HepG2 (cell line): ENCODE results near the gene OR2V2. TPM values are rescaled to one million over a fixed set of nuclear protein-coding genes. Genes with fewer than 3 reads are reported as not detected.
A peak's percentile ranks its signal among the peaks of the same experiment; 100 is the strongest.

Source experiments
- ATF7-NPFF ChIP-seq: sonication (generic); formaldehyde crosslinking; IDR thresholded peaks from 2 replicates; pipeline ENCODE4 v1.8.1; 2023; ENCODE audit warnings: mild to moderate bottlenecking, low read depth, missing genetic modification reagents, moderate library complexity
- CBX1 ChIP-seq: IDR thresholded peaks from one replicate; pipeline ENCODE4 v1.6.1; 2016; ENCODE audit warnings: antibody characterized with exemption, low read depth
- CREM ChIP-seq, 2 experiments: sonication (generic) in 1 of 2; formaldehyde crosslinking in 1 of 2; IDR thresholded peaks; 2 replicates each; pipeline versions ENCODE4 v1.4.0 to v1.6.1; 2016 to 2020; ENCODE audit warnings: antibody characterized with exemption in 1 of 2, mild to moderate bottlenecking in 1 of 2, missing genetic modification reagents in 1 of 2
- GATA4 ChIP-seq: sonication (generic); IDR thresholded peaks from 2 replicates; pipeline ENCODE4 v1.6.1; 2016; ENCODE audit warnings: antibody characterized with exemption, low read depth, borderline replicate concordance
- HMG20A ChIP-seq: IDR thresholded peaks from 2 replicates; pipeline ENCODE4 v1.6.1; 2016; ENCODE audit warnings: borderline replicate concordance
- HNRNPL ChIP-seq: fragments of 200-400 bp; formaldehyde crosslinking; IDR thresholded peaks from 2 replicates; pipeline ENCODE4 v1.6.1; 2017; ENCODE audit warnings: mild to moderate bottlenecking, low read depth, low read length
- JARID2 ChIP-seq: sonication (generic); formaldehyde crosslinking; IDR thresholded peaks from 2 replicates; pipeline ENCODE4 v1.8.1; 2023; ENCODE audit warnings: missing genetic modification reagents, inconsistent platforms; ENCODE audit not compliant: insufficient replicate concordance
- MBD4 ChIP-seq: IDR thresholded peaks from 2 replicates; pipeline ENCODE4 v1.6.1; 2012; ENCODE audit warnings: low read length, inconsistent platforms, borderline replicate concordance
- MLX ChIP-seq: IDR thresholded peaks from 2 replicates; pipeline ENCODE4 v1.6.1; 2016
- NFIB ChIP-seq: sonication (generic); formaldehyde crosslinking; IDR thresholded peaks from 2 replicates; pipeline ENCODE4 v1.9.0; 2021; ENCODE audit warnings: missing genetic modification reagents, mild to moderate bottlenecking, borderline replicate concordance
- NR1H2 ChIP-seq: sonication (generic); formaldehyde crosslinking; IDR thresholded peaks from 2 replicates; pipeline ENCODE4 v1.8.1; 2022; ENCODE audit warnings: low read depth, missing genetic modification reagents, borderline replicate concordance
- PBX3 ChIP-seq: sonication (generic); formaldehyde crosslinking; IDR thresholded peaks from 2 replicates; pipeline ENCODE4 v1.8.1; 2023; ENCODE audit warnings: missing genetic modification reagents, inconsistent platforms, borderline replicate concordance
- POLR2AphosphoS5 ChIP-seq: IDR thresholded peaks from 2 replicates; pipeline ENCODE4 v1.6.1; 2012; ENCODE audit warnings: low read depth, low read length
- SKI ChIP-seq: fragments of 450-650 bp; IDR thresholded peaks from one replicate; pipeline ENCODE4 v1.6.1; 2018; ENCODE audit warnings: mild to moderate bottlenecking; ENCODE audit not compliant: partially characterized antibody
- SRSF9 ChIP-seq: fragments of 200-400 bp; formaldehyde crosslinking; IDR thresholded peaks from 2 replicates; pipeline ENCODE4 v1.6.1; 2018; ENCODE audit warnings: borderline replicate concordance, mild to moderate bottlenecking, low read depth, low read length; ENCODE audit not compliant: insufficient read depth, poor library complexity, severe bottlenecking
- TBX3 ChIP-seq: fragments of 450-650 bp; IDR thresholded peaks from 2 replicates; pipeline ENCODE4 v1.6.1; 2017; ENCODE audit warnings: antibody characterized with exemption, mild to moderate bottlenecking, inconsistent platforms, borderline replicate concordance
- YEATS2 ChIP-seq: sonication (generic); formaldehyde crosslinking; IDR thresholded peaks from 2 replicates; pipeline ENCODE4 v1.4.0; 2020; ENCODE audit warnings: missing genetic modification reagents, borderline replicate concordance
- ZBTB7A ChIP-seq: sonication (generic); formaldehyde crosslinking; IDR thresholded peaks from 2 replicates; pipeline ENCODE4 v1.8.0; 2022; ENCODE audit warnings: mild to moderate bottlenecking, missing genetic modification reagents
- ZBTB7B ChIP-seq: sonication (generic); formaldehyde crosslinking; IDR thresholded peaks from 2 replicates; pipeline ENCODE4 v1.4.0; 2020; ENCODE audit warnings: missing genetic modification reagents
- ZFP62 ChIP-seq: sonication (generic); formaldehyde crosslinking; IDR thresholded peaks from 2 replicates; pipeline ENCODE4 v1.4.0; 2020; ENCODE audit warnings: missing genetic modification reagents
- ZNF260 ChIP-seq: sonication (generic); formaldehyde crosslinking; IDR thresholded peaks from 2 replicates; pipeline ENCODE4 v1.4.0; 2020; ENCODE audit warnings: missing genetic modification reagents, low read depth, mild to moderate bottlenecking, borderline replicate concordance
- ZNF543 ChIP-seq: sonication (generic); formaldehyde crosslinking; IDR thresholded peaks from 2 replicates; pipeline ENCODE4 v1.4.0; 2020; ENCODE audit warnings: mild to moderate bottlenecking, missing genetic modification reagents
- ZNF576 ChIP-seq: sonication (generic); formaldehyde crosslinking; IDR thresholded peaks from 2 replicates; pipeline ENCODE4 v1.4.0; 2020; ENCODE audit warnings: mild to moderate bottlenecking, missing genetic modification reagents
- ZNF782 ChIP-seq: sonication (generic); formaldehyde crosslinking; IDR thresholded peaks from 2 replicates; pipeline ENCODE4 v1.4.0; 2020; ENCODE audit warnings: missing genetic modification reagents, mild to moderate bottlenecking, borderline replicate concordance
- polyA plus RNA-seq, 8 experiments: library from polyadenylated mRNA; depleted of rRNA in 3 of 8; stranded (reverse) in 7 of 8; unstranded in 1 of 8; fragments of >200 nt; fragmentation: Illumina TruSeq in 4 of 8; extraction: Trizol in 4 of 8; gene quantifications; 2 replicates each; pipeline versions ENCODE4 v1.2.1 to v1.2.3, GENCODE V29; 2011 to 2016; ENCODE audit warnings: low read depth in 4 of 8, missing spikeins in 1 of 8, mixed read lengths in 1 of 8; ENCODE audit not compliant: insufficient read depth in 1 of 8
- total RNA-seq, 5 experiments: library from RNA; depleted of rRNA; stranded (reverse); fragments of >200 nt; fragmentation: Illumina TruSeq; extraction: Trizol; gene quantifications; 2 replicates each; pipeline ENCODE4 v1.2.3, GENCODE V29; 2016; ENCODE audit warnings: low read depth in 1 of 5
- TF ChIP-seq, protein P1 (sequence below): sonication (generic); formaldehyde crosslinking; IDR thresholded peaks from 2 replicates; pipeline ENCODE4 v1.4.0; 2020; ENCODE audit warnings: mild to moderate bottlenecking, missing genetic modification reagents
- TF ChIP-seq, protein P2 (sequence below): conservative IDR thresholded peaks from 2 replicates; pipeline ENCODE4 v1.6.1; 2018; ENCODE audit warnings: missing genetic modification reagents

Gene OR2V2
- total and polyA plus RNA-seq, 2 of the 13 experiments (the other 11 are each of a cell fraction or from before 2014, with no cell fraction given) = not detected

GRCh38 chr5:181191526-181192336, 44.3 kb downstream of the OR2V2 start (continued):
- TF ChIP-seq, protein P1, sequence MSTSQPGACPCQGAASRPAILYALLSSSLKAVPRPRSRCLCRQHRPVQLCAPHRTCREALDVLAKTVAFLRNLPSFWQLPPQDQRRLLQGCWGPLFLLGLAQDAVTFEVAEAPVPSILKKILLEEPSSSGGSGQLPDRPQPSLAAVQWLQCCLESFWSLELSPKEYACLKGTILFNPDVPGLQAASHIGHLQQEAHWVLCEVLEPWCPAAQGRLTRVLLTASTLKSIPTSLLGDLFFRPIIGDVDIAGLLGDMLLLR (CRISPR knock-in tag) = peak; percentile 66
- TF ChIP-seq SRSF9 (no peak), NR1H2 (CRISPR knock-in tag) (peak; percentile 32; the same call in 1 of the 2 replicates), JARID2 (CRISPR knock-in tag) (no peak), HMG20A (CRISPR knock-in tag) (no peak), ZNF260 (CRISPR knock-in tag) (no peak), MBD4 (no peak), NFIB (CRISPR knock-in tag) (no peak), MLX (CRISPR knock-in tag) (peak; percentile 51; the same call in 1 of the 2 replicates), CREM (IDR thresholded peaks at IDR 0.05) (no peak), CREM (CRISPR knock-in tag; IDR thresholded peaks at IDR 0.05) (no peak), CBX1 (no peak), ZBTB7B (CRISPR knock-in tag) (no peak; the same call in 1 of the 2 replicates), GATA4 (peak; percentile 48; the same call in 1 of the 2 replicates), ZNF782 (no peak), YEATS2 (CRISPR knock-in tag) (no peak), ATF7-NPFF (peak; percentile 75; the same call in 1 of the 2 replicates), ZFP62 (CRISPR knock-in tag) (0 out of 2 replicates have a peak, but pooled peaks have one; percentile 24), ZNF576 (CRISPR knock-in tag) (peak; percentile 78; the same call in 1 of the 2 replicates), ZNF543 (CRISPR knock-in tag) (peak; percentile 85), TBX3 (no peak), SKI (peak; percentile 42), PBX3 (CRISPR knock-in tag) (no peak), POLR2AphosphoS5 (peak; percentile 59; the same call in 1 of the 2 replicates), HNRNPL (no peak), ZBTB7A (no peak)
- TF ChIP-seq, protein P2, sequence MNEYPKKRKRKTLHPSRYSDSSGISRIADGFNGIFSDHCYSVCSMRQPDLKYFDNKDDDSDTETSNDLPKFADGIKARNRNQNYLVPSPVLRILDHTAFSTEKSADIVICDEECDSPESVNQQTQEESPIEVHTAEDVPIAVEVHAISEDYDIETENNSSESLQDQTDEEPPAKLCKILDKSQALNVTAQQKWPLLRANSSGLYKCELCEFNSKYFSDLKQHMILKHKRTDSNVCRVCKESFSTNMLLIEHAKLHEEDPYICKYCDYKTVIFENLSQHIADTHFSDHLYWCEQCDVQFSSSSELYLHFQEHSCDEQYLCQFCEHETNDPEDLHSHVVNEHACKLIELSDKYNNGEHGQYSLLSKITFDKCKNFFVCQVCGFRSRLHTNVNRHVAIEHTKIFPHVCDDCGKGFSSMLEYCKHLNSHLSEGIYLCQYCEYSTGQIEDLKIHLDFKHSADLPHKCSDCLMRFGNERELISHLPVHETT (CRISPR knock-in tag) = peak; percentile 96
